ENCODE data around the gene ZFYVE28. TPM values are rescaled to one million over a fixed set of nuclear protein-coding genes. Genes with fewer than 3 reads are reported as not detected.

The ZFYVE28 gene
- total and polyA plus RNA-seq, 12 donors, result 4.3 to 24.6 (median 16.0) TPM

DNA sequence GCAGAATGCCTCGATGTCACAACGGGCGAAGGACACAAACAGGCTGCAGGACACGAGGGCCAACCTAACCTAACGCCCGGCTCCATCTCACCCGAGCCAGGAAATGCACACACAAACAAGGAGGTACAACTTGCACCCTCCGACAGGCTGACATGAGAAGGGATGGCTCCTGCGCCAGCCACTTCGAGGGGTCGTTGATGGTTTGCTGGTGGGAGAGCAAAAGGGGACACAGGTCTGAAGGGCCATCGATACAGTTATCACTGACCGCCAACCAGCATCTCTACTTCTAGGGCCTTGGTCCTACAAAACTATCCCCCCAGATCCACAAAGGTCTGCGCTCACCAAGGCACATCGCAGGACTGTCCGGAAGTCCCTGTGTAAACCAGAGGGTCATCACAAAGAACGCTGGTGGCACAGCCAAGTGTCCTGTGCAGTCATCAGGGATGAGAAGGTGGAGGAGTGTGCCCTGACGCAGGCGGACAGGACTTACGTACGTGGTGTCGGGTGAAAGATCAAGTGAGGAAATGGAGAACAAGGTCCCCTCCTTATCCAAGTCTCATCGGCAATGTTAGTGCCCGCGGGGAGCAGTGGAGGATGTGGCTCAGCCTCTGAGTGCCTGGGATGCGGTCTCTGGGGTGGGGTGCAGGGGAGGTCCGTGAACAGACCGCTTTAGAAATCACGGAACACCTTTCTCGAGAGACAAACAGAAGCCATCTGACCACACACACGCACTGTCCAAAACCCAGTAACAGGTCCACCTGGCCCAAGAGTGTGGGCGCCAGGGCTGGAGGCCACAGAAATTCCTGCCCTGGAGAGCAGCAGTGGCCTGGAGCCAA is 163.6 kb downstream of the ZFYVE28 start:
- Histone ChIP-seq H3K27me3 (no peaks in the 10 kb centered on the region), H3K9me3 (replicated peaks in 1 of 3) (no peaks in the 10 kb centered on the region), H3K36me3 (replicated peaks in 1 of 2) (peaks cover 0 to 61% of the 10 kb centered on the region in 2 donors), H3K4me3 (no peak overlapping the region), H3K4me1 (replicated peaks in 1 of 2) (peaks cover 42 to 47% of the 10 kb centered on the region in 2 donors), H3K27ac (peak overlapping the region in 4 of 5 donors; percentile 58 to 98 (median 79))
- DNase-seq, result peak in 3 of 7 donors; percentile 16 to 56 (median 24)
- 79 to 86% (median 83%) methylated on average over 29 to 32 of the region's 32 CpGs for WGBS, 4 donors
- TF ChIP-seq POLR2A (IDR thresholded peaks at IDR 0.05), result no peak
- TF ChIP-seq, protein P1, sequence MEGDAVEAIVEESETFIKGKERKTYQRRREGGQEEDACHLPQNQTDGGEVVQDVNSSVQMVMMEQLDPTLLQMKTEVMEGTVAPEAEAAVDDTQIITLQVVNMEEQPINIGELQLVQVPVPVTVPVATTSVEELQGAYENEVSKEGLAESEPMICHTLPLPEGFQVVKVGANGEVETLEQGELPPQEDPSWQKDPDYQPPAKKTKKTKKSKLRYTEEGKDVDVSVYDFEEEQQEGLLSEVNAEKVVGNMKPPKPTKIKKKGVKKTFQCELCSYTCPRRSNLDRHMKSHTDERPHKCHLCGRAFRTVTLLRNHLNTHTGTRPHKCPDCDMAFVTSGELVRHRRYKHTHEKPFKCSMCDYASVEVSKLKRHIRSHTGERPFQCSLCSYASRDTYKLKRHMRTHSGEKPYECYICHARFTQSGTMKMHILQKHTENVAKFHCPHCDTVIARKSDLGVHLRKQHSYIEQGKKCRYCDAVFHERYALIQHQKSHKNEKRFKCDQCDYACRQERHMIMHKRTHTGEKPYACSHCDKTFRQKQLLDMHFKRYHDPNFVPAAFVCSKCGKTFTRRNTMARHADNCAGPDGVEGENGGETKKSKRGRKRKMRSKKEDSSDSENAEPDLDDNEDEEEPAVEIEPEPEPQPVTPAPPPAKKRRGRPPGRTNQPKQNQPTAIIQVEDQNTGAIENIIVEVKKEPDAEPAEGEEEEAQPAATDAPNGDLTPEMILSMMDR (IDR thresholded peaks at IDR 0.05), result no peak
- intact Hi-C loops (cut with DNase I), result no loop called here

DNA sequence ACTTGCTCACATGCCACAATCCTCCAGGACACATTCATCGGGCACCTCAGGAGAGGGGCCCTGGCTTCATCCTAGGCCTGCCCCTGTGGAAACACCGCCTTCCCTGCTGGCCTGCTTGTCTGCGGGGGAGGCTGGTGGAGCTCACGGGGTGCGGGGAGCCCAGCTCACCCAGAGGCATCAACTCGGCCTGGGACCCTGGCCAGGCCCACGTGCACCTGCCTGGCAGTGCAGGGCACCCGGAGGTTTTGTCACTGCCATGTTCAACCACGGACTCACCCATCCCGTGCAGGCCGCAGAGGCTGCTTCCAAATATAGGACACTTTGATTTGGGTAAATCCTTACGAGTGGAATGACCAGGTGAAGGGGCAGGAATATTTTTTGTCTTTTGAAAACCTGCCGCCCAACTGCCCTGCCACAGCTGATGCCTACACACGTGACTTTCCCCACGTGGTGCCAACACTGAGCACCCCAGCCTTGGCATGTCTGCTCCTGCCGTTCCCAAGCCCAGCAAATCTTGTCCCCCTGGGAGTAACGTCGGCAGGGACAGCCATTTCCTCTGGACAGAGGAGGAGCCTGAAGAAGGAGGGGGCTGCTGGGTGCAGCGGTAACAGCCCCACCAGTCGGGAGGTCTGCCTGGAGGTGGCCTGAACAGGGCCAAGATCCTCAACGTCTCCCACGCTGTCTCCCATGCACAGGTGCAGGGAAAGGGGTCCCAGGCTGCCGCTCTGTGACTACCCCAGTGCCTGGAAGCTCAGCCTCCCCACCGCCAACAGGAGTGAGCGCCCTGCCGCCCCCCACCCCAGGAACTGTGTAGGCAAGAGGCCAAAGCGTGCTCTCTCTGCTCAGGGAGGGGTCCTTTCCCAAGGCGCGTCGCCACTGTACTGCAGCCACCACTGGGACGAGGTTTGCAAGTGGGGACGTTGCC is 165.0 kb downstream of the ZFYVE28 start:
- WGBS, 4 donors, result 80 to 85% (median 81%) methylated on average over 15 to 32 of the region's 32 CpGs
- H3K36me3 ChIP-seq (replicated peaks in 1 of 2), result peaks cover 0 to 72% of the 10 kb centered on the region in 2 donors
- DNase-seq, result peak in 4 of 7 donors; percentile 1 to 50 (median 20)
- TF ChIP-seq, protein P1 (IDR thresholded peaks at IDR 0.05), result no peak
- no peak for TF ChIP-seq POLR2A (IDR thresholded peaks at IDR 0.05)
- no peaks in the 10 kb centered on the region for H3K27me3 ChIP-seq
- H3K9me3 ChIP-seq (replicated peaks in 1 of 3), result no peaks in the 10 kb centered on the region
- peak overlapping the region in 2 of 5 donors; percentile 14 to 34 for H3K27ac ChIP-seq
- no peak overlapping the region for H3K4me3 ChIP-seq
- intact Hi-C loops (cut with DNase I), result no loop called here
- H3K4me1 ChIP-seq (replicated peaks in 1 of 2), result peaks cover 27 to 41% of the 10 kb centered on the region in 2 donors

DNA sequence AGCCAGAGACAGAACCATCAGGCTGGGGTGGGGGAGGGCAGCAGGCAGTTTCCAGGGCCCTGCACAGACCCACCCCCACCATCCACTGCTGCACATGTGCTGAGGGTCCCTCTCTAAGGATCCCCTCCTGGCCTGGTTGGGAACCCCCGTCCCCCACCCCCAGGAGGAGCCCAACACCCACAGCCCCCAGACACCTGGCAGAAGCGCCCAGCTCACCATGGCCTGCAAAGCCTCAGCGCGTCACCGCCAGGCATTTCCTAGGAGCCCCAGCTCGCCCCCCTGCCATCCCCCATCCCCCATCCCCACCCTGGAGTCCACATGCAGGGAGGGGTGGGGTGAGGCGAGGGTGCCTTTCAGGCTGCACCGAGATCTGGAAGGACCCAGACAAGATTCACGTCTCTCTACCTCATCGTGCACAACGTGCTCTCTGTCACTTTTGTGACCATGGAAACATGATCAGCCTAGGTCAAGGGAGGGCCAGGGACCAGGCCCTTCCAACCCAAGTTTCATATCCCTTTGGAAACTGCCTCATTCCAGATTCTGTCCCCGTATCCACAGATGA is 165.8 kb downstream of the ZFYVE28 start:
- TF ChIP-seq POLR2A (IDR thresholded peaks at IDR 0.05), result no peak
- TF ChIP-seq, protein P1 (IDR thresholded peaks at IDR 0.05), result no peak
- Histone ChIP-seq H3K4me1 (replicated peaks in 1 of 2) (peaks cover 20 to 33% of the 10 kb centered on the region in 2 donors), H3K27me3 (no peaks in the 10 kb centered on the region), H3K36me3 (replicated peaks in 1 of 2) (peaks cover 0 to 75% of the 10 kb centered on the region in 2 donors), H3K9me3 (replicated peaks in 1 of 3) (no peaks in the 10 kb centered on the region), H3K4me3 (no peak overlapping the region), H3K27ac (no peak overlapping the region)
- DNase-seq, result no peak
- intact Hi-C loops (cut with DNase I), result no loop called here
- 66 to 80% (median 78%) methylated on average over 1 to 12 of the region's 12 CpGs for WGBS, 4 donors

All from adrenal gland (tissue), 12 donors.